Ovary (tissue), 9 donors: ENCODE measurements around the gene KCNJ6. TPM values are rescaled to one million over a fixed set of nuclear protein-coding genes. Genes with fewer than 3 reads are reported as not detected.

Experiments
- DNase-seq, 5 donors: peaks; one replicate each; pipeline ENCODE4 v3.0.0-alpha.2; 2019 to 2020
- H3K27ac ChIP-seq, 2 donors: fragments of 200-600 bp; one replicate each; pipeline versions ENCODE4 v1.5.1 to v1.8.0; 2019 to 2022
- H3K27me3 ChIP-seq: fragments of 200-600 bp; one replicate; pipeline ENCODE4 v1.8.0; 2022
- H3K36me3 ChIP-seq: fragments of 200-600 bp; sonication (generic); one replicate; pipeline ENCODE4 v1.5.1; 2019
- H3K4me1 ChIP-seq: one replicate; pipeline ENCODE4 v1.8.1; 2013; ENCODE audit warnings: mild to moderate bottlenecking, moderate library complexity; ENCODE audit not compliant: insufficient read depth
- H3K4me3 ChIP-seq: fragments of 200-600 bp; sonication (generic); one replicate; pipeline ENCODE4 v1.5.1; 2017
- H3K9me3 ChIP-seq, 2 donors: fragments of 200-600 bp in 1 of 2; sonication (generic) in 1 of 2; one replicate each; pipeline versions ENCODE4 v1.5.1 to v1.8.1; 2013 to 2019; ENCODE audit warnings: mild to moderate bottlenecking in 1 of 2, moderate library complexity in 1 of 2
- CTCF ChIP-seq, 3 donors: fragments of 450-650 bp in 2 of 3; fragments of 200-600 bp in 1 of 3; IDR thresholded peaks; one replicate each; pipeline versions ENCODE4 v1.5.1 to v1.8.0; 2016 to 2022; ENCODE audit warnings: antibody characterized with exemption in 3 of 3, mild to moderate bottlenecking in 1 of 3
- EP300 ChIP-seq: sonication (generic); formaldehyde crosslinking; IDR thresholded peaks from one replicate; pipeline ENCODE4 v1.6.1; 2017; ENCODE audit warnings: antibody characterized with exemption
- POLR2A ChIP-seq: fragments of 450-650 bp; IDR thresholded peaks from one replicate; pipeline ENCODE4 v1.6.1; 2017; ENCODE audit warnings: antibody characterized with exemption, mild to moderate bottlenecking, moderate library complexity
- WGBS, 3 donors: extraction: QIAGEN DNeasy Blood & Tissue Kit in 1 of 3; methylation state at CpG; one replicate each; pipeline versions ENCODE4 v1.1.5 to v1.1.7; 2013 to 2017; 5-methylcytosine and 5-hydroxymethylcytosine counted together
- intact Hi-C, 4 donors: fragments of 100-400 bp; cut with DNase I; formaldehyde crosslinking; loops; one replicate each; pipeline versions ENCODE4 v1.11.0 to v1.15.1; 2022 to 2023
- polyA plus RNA-seq, 2 donors: library from polyadenylated mRNA; stranded (reverse); fragments of 200-250 nt in 1 of 2; fragments of 350-450 nt in 1 of 2; fragmentation: Illumina TruSeq in 1 of 2; extraction: RNeasy Lipid Tissue Mini Kit (QIAGEN cat#74804) in 1 of 2; gene quantifications; one replicate each; pipeline ENCODE4 v1.2.3, GENCODE V29; 2013 to 2014
- total RNA-seq, 7 donors: library from RNA; depleted of rRNA in 2 of 7; stranded (reverse); fragments of >200 nt in 2 of 7; fragmentation: NEBNext Ultra II Directional in 3 of 7; extraction: Animal tissue kit (Norgen Biotek cat#: 25700) in 3 of 7; gene quantifications; one replicate each; pipeline versions ENCODE4 v1.1.0 to v1.2.4, GENCODE V29; 2016 to 2023
- donor health status: DM: no; HTN: no; CAD: no; lungs with moderate emphysema.
- donor health status: DM: no; HTN: no; CAD: no.
- donor health status: Bipolar disorder and iron deficiency.
- donor health status: DM: yes; HTN: yes; CAD: no.
- donor health status: DM: no; HTN: no; CAD: no.
- donor health status: DM: yes; HTN: yes; CAD: no.

Gene KCNJ6
- total and polyA plus RNA-seq, 9 donors = 0.01 TPM; not detected in 8

DNA sequence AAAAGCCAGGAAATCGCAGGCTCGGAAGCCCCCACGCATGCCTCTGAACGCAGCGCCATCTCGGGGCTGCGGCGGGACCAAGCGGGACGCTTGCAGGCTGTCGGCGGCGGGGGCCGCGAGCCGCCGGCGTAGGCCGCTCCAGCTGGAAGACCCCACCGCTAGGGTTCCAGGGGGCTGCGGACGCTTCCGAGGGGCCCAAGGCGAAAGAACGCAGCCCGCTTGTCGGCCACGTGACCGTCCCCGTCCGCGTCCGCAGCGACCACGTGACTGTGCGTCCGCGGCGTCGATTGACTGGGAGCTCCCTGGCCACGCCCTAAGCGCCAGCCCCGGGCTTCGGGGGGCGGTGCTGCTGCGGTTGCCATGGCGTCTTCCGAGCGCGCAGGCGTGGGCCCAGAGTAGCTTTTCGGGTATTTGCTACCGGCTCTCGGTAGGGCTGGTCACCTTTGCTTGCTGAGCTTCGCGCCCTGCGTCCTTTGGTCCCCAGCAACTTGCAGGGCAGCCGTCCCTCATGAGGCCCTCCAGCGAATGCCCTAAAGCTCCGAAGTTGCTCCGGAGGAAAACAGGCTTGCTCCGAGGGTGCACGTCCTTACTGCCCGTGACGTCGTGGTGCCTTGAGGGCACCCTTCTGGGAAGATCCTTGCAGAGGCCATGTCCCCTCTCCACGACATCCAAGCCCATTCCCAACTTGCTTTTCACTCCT, 352.5 kb downstream of the KCNJ6 start:
- TF ChIP-seq POLR2A (peak; percentile 57), CTCF (IDR thresholded peaks at IDR 0.05) (peak in 2 of 3 donors; percentile 47 to 58), EP300 (no peak)
- Histone ChIP-seq H3K36me3 (no peaks in the 10 kb centered on the region), H3K9me3 (no peaks in the 10 kb centered on the region), H3K4me1 (peaks cover 4% of the 10 kb centered on the region), H3K27ac (peak overlapping the region; percentile 33 to 88), H3K4me3 (peak overlapping the region; percentile 42), H3K27me3 (no peaks in the 10 kb centered on the region)
- intact Hi-C loops = loop anchor here in 2 of 4 donors (2.0 to 5.0 kb wide), 3 partner anchors 77 to 296 kb away; partner anchors contain the start of genes DYRK1A (in 1 of the 2) and VPS26C (in 1 of the 2)
- 1 to 2% (median 2%) methylated on average over 64 to 67 of the region's 67 CpGs for WGBS, 3 donors
- peak; percentile 89 to 95 (median 92) for DNase-seq

DNA sequence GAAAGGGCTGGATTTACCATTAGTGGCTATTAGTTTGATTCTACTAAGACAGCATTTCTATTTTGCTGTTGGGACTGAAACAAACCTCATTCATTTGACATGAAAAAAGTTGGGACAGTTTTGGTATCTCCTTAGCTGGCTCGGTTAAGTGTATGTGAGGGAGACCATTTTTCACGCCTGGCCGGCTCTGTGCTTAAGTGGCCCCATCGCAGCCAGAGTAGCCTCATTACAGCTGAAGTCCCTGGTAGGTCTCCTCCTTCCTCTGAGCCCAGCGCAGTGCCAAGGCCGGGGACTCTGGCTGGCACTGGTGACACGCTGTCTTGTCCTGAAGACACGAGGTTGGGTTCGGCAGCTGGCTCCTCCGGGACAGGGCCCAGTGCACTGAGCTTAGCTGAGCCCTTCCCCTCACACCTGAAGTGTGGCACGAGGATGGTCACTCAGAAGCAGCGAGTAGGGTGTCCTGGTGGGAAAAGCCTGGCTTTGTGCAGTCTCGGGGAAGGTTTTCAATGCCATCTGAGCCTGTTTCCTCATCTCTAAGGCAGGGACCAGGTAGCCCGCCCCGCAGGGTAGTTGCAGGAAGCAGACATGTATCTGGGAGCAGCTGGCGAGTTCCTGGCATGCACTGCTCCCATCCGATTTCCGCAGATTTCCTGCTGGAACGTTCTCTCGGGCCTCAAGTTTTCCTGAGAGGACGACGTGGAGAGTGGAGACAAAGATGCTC, 353.2 kb downstream of the KCNJ6 start:
- Histone ChIP-seq H3K27me3 (no peaks in the 10 kb centered on the region), H3K36me3 (no peaks in the 10 kb centered on the region), H3K4me3 (peak overlapping the region; percentile 42), H3K4me1 (peaks cover 4% of the 10 kb centered on the region), H3K27ac (peak overlapping the region; percentile 33 to 88), H3K9me3 (no peaks in the 10 kb centered on the region)
- intact Hi-C loops = loop anchor here in 2 of 4 donors (2.0 to 5.0 kb wide), 3 partner anchors 76 to 296 kb away; partner anchors contain the start of genes DYRK1A (in 1 of the 2) and VPS26C (in 1 of the 2)
- peak; percentile 22 to 49 (median 48) for DNase-seq
- TF ChIP-seq CTCF (IDR thresholded peaks at IDR 0.05) = no peak
- TF ChIP-seq POLR2A = no peak
- TF ChIP-seq EP300 = no peak
- WGBS, 3 donors = 63 to 65% (median 65%) methylated on average over 22 of the region's 22 CpGs

GRCh38 chr21:37561941-37562919, 354.0 kb downstream of the KCNJ6 start:
- TF ChIP-seq EP300 (no peak), CTCF (IDR thresholded peaks at IDR 0.05) (no peak), POLR2A (no peak)
- no peaks in the 10 kb centered on the region for H3K9me3 ChIP-seq
- no peak for DNase-seq
- 94 to 97% (median 95%) methylated on average over 11 of the region's 11 CpGs for WGBS, 3 donors
- H3K27ac ChIP-seq = no peak overlapping the region
- intact Hi-C loops = loop anchor here in 2 of 4 donors (2.0 to 5.0 kb wide), 3 partner anchors 75 to 295 kb away; partner anchors contain the start of genes DYRK1A (in 1 of the 2) and VPS26C (in 1 of the 2)
- H3K4me3 ChIP-seq = no peak overlapping the region
- H3K4me1 ChIP-seq = peaks cover 4% of the 10 kb centered on the region
- H3K27me3 ChIP-seq = no peaks in the 10 kb centered on the region
- no peaks in the 10 kb centered on the region for H3K36me3 ChIP-seq

- Histone ChIP-seq H3K36me3 (no peaks in the 10 kb centered on the region), H3K27me3 (no peaks in the 10 kb centered on the region), H3K9me3 (no peaks in the 10 kb centered on the region), H3K4me3 (no peak overlapping the region), H3K27ac (no peak overlapping the region), H3K4me1 (peaks cover 4% of the 10 kb centered on the region)
- 91 to 97% (median 97%) methylated on average over 7 of the region's 7 CpGs for WGBS, 3 donors
- TF ChIP-seq EP300 = no peak
- no peak for TF ChIP-seq CTCF (IDR thresholded peaks at IDR 0.05)
- TF ChIP-seq POLR2A = no peak
- DNase-seq = no peak
- intact Hi-C loops = loop anchor here in 2 of 4 donors (5.0 kb wide), 2 partner anchors 194 to 294 kb away; partner anchors contain the start of genes DYRK1A (in 1 of the 2) and VPS26C (in 1 of the 2)
Measured at GRCh38 chr21:37561506-37561905, 354.8 kb downstream of the KCNJ6 start.
